Thyroid gland (tissue), 4 donors: Measurements from ENCODE around the gene LHFPL2.

ENCODE experiments used
- CTCF ChIP-seq, 6 experiments: fragments of 200-600 bp in 3 of 6; fragments of 450-650 bp in 3 of 6; sonication (generic) in 3 of 6; IDR thresholded peaks; one replicate each; pipeline ENCODE4 v1.5.1; 2016 to 2019; ENCODE audit warnings: antibody characterized with exemption in 6 of 6, mild to moderate bottlenecking in 2 of 6, inconsistent platforms in 1 of 6, moderate library complexity in 1 of 6
- POLR2A ChIP-seq, 2 donors: fragments of 450-650 bp; IDR thresholded peaks; one replicate each; pipeline ENCODE4 v1.6.1; 2017; ENCODE audit warnings: antibody characterized with exemption in 2 of 2, mild to moderate bottlenecking in 2 of 2, moderate library complexity in 1 of 2

DNA sequence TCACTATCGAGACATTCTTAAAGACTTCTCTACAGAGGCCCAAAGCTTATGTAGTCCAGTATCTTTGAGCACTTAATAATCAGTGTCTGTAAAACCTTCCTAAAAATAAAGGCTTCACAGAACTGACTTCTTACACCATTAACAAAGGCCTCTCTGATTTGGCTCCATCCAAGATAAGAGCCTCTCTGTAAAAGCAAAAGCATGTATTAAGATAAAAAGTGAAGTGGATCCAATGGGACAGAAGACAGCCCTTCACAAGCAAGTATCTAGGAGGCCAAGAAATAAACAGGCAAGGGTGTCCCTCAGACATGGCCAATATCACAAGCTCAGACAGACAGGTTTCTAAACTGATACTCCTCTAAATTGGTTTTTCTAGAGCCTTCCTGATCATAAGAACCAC, 11.9 kb downstream of the LHFPL2 start:
- TF ChIP-seq CTCF (IDR thresholded peaks at IDR 0.05): no peak
- TF ChIP-seq POLR2A (IDR thresholded peaks at IDR 0.05): no peak
